IPS-18c (cell line): ENCODE measurements around the gene FOXP1.

ENCODE experiments used
- H3K4me3 ChIP-seq: 2 replicates; pipeline ENCODE4 v1.7.0; 2013; ENCODE audit warnings: low read depth, mild to moderate bottlenecking, low read length, moderate library complexity; ENCODE audit not compliant: insufficient read depth
- H3K9me3 ChIP-seq: one replicate; pipeline ENCODE4 v1.6.1; 2013; ENCODE audit warnings: mild to moderate bottlenecking, low read length, moderate library complexity; ENCODE audit not compliant: control insufficient read depth, insufficient read depth

The FOXP1 gene

DNA sequence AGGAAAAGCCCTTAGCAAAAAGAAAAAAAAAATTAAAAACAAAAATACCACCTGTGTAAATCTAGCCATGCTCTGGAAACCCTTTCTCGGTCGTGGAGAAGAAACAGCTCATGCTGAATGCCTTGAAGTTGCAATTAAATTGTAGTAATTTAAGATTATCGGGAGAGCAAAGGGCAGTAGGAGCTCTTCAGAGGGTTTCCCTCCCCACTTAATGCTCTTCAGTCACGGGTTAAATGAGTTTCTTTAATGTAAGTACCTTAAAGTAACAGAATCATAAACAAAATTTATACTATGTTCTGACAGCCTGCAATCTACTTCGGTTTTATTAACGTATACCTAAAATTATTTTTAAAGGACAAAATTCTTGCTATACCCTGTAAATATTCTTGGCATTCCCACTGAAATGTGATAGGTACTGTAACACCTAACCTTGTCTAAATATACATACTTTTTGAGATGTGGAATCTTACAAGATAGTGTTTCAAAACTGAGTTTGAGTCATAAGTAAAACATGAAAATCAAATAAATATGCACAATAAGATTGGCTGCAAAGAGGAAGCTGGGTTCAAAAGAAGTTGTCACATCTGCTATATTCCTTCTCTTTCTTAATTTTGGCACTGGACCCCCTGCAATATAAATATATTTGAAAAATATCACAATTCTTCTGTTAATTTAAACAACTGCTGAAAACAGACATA lies 5.3 kb downstream of the FOXP1 start:
- Histone ChIP-seq H3K4me3 (no peak overlapping the region), H3K9me3 (no peaks in the 10 kb centered on the region)

- H3K9me3 ChIP-seq = no peaks in the 10 kb centered on the region
- H3K4me3 ChIP-seq = no peak overlapping the region
These were observed 6.5 kb downstream of the FOXP1 start for GRCh38 chr3:71577011-71577410.

DNA sequence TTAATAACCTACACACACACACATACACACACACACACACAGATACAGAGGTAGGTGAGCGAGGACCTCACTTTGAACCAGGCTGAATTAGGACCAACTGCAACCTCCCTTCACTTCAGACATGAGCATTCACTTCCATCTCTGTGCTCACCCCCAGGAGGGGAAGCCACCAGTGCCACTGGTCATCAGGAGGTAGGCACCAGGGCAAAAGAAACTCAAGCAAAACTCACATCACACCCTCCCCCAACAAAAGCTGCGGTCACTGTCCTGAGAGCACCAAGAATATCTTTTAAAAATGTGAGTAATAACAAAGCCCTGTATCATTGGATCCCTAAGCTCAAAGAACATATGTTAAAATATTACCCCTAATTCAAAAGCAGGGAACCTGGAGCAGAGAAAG lies 8.1 kb downstream of the FOXP1 start:
- no peaks in the 10 kb centered on the region for H3K9me3 ChIP-seq
- no peak overlapping the region for H3K4me3 ChIP-seq

GRCh38 chr3:71573181-71573580 lies 10.3 kb downstream of the FOXP1 start:
- no peaks in the 10 kb centered on the region for H3K9me3 ChIP-seq
- no peak overlapping the region for H3K4me3 ChIP-seq

DNA sequence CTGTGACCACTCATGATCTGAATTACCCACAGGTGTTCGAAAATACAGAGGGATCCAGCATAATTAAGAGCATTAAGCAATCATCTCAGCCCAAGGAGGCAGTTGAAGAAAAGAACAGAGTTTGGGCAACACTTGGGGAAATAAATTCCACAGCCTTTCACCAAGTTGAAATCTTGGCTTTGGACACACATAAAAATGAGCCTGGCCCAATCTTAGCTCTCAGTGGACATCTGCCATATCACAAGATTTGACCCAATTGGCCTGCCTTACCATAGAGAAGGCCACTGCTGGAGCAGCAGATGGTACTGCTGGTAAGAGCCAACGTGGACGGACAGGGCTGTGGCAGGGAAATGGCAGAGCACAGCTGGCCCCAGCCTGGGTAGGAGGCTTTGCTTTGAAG lies 13.0 kb downstream of the FOXP1 start:
- H3K4me3 ChIP-seq = no peak overlapping the region
- no peaks in the 10 kb centered on the region for H3K9me3 ChIP-seq

- Histone ChIP-seq H3K9me3 (no peaks in the 10 kb centered on the region), H3K4me3 (no peak overlapping the region)
These were observed 15.3 kb downstream of the FOXP1 start for GRCh38 chr3:71568207-71568606.

DNA sequence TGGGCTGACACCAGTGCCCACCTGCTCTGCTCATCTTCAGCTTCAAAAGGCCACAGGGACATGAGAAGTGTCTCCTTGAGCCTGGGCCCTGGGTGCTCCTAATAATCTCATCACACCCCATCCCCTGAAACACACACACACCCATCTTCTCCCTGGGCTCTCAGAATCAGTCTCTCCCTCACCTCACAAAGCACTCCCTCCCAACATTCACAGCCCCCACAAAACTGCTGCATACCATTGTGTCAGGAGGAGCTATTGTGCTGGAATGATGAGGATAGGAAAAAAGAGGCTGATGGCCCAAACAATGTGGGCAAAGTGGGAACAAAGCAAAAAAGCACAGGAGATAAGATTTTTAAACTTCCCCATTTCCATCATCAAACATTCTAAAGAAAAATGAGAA lies 16.8 kb downstream of the FOXP1 start:
- H3K4me3 ChIP-seq = no peak overlapping the region
- no peaks in the 10 kb centered on the region for H3K9me3 ChIP-seq

DNA sequence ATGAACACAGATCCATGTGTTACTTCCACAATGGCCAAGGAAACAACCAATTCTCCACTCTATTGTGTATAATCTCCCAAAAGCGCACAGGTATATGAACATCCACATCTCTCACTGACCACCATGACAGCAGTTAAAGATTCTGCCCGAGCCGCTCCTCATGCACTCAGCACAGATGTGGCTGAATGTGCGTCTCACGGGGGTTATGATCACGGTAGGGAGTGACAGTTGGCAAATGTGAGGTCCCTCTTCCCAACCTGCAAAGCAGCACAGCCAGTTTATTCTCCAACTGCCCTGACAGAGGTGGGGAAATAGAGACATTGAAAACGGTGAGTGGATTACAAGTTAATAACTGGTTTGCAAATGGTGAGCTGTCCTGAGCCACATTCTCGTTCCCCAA lies 17.6 kb downstream of the FOXP1 start:
- Histone ChIP-seq H3K9me3 (no peaks in the 10 kb centered on the region), H3K4me3 (no peak overlapping the region)

DNA sequence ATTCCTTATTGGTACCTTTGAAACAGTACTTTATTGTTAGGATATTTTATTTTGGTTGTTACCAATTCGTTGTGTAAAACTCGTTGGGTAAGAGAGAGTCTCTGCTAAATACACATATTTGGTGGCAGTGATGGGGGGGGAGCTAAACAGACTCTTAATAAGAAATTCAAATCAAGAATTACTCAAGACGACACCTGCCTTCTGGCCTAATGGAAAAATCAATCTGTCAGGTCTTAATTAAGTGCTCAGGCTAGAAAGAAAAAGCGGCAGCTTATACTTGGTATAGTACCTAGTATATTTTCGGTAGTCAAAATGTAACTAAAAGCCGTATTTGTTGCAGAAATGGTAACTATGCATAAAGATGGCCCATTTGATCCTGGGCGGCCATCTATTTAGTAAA lies 18.2 kb downstream of the FOXP1 start:
- Histone ChIP-seq H3K9me3 (no peaks in the 10 kb centered on the region), H3K4me3 (no peak overlapping the region)

GRCh38 chr3:71564361-71564760 lies 19.2 kb downstream of the FOXP1 start:
- Histone ChIP-seq H3K9me3 (no peaks in the 10 kb centered on the region), H3K4me3 (no peak overlapping the region)

DNA sequence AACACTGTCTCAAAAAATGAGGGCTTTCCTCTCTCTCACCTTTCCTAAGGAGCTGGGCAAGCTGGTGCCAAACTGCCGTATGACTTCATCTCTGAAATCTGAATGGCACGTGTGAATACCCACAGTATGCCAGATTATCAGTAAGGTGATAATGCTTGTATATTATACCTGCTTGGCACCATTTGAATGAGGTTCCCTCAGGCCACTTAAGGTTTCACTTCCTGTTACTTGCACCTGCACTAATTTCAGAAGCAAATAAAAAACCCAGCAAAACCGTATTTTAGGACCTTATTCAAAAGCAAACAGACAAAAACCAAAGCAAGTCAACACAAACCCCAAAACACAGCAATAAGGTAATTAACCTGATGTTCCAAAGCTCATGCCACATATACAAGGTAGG lies 19.7 kb downstream of the FOXP1 start:
- no peak overlapping the region for H3K4me3 ChIP-seq
- H3K9me3 ChIP-seq = no peaks in the 10 kb centered on the region

- H3K9me3 ChIP-seq = no peaks in the 10 kb centered on the region
These were observed 20.6 kb downstream of the FOXP1 start for GRCh38 chr3:71562938-71563337.

GRCh38 chr3:71560665-71561064 lies 22.9 kb downstream of the FOXP1 start:
- no peak overlapping the region for H3K4me3 ChIP-seq
- no peaks in the 10 kb centered on the region for H3K9me3 ChIP-seq

More at GRCh38 chr3:71562938-71563337, 20.6 kb downstream of the FOXP1 start:
- no peak overlapping the region for H3K4me3 ChIP-seq

DNA sequence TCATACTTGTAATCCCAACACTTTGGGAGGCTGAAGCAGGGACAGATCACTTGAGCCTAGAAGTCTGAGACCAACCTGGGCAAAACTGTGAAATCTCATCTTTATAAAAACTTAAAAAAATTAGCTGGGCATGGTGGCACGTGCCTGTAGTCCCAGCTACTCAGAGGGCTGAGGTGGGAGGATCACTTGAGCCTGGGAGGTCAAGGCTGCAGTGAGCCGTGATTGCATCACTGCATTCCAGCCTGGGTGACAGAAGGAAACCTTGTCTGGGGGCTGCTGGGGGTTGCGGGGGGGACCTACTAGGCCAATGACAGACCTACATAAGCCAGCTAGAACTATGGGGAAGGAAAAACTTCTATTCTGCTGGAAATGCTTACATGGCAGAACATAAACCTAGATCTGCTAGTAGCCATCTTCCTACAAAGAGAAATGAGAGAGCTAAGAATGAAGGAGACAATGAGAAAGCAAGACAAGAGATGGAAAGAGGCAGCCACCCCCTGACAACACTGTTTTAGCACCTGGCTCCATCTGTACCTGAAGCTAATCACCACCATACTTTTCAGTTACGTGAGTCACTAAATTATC lies 23.9 kb downstream of the FOXP1 start:
- Histone ChIP-seq H3K9me3 (no peaks in the 10 kb centered on the region), H3K4me3 (no peak overlapping the region)

GRCh38 chr3:71559021-71559420 lies 24.5 kb downstream of the FOXP1 start:
- H3K4me3 ChIP-seq = no peak overlapping the region

DNA sequence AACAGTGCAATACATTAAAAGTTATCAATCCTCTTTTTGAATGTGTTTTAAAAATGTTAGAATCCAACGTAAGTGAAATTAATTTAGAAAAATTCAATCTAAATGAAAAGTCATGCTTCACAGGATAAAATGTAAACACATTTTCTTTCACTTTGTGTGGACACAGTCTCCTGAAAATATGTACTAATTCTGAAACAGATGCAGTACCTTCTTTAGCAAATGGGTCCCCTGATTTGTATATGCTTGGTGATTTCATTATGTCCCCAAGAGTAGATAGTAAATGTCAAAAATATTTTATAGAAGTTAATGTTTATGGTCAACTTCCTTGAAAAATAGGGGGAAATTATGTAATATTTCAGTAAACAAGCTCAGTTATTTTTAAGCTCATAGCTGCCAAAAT lies 28.9 kb downstream of the FOXP1 start:
- no peak overlapping the region for H3K4me3 ChIP-seq

More at GRCh38 chr3:71559021-71559420, 24.5 kb downstream of the FOXP1 start:
- H3K9me3 ChIP-seq = no peaks in the 10 kb centered on the region

GRCh38 chr3:71551311-71551919 lies 32.1 kb downstream of the FOXP1 start:
- no peaks in the 10 kb centered on the region for H3K9me3 ChIP-seq
- no peak overlapping the region for H3K4me3 ChIP-seq

More for the DNA sequence above, 28.9 kb downstream of the FOXP1 start:
- H3K9me3 ChIP-seq = no peaks in the 10 kb centered on the region

GRCh38 chr3:71549951-71550350 lies 33.6 kb downstream of the FOXP1 start:
- Histone ChIP-seq H3K9me3 (no peaks in the 10 kb centered on the region), H3K4me3 (no peak overlapping the region)
